A673 (cell line): ENCODE results near the gene FKBP5. TPM values are rescaled to one million over a fixed set of nuclear protein-coding genes. Genes with fewer than 3 reads are reported as not detected.

Experiments used
- BruUV-seq: library from RNA; stranded (reverse); fragments of 400-500 nt; replicated peaks from 2 replicates; lab custom pipeline; 2021; lab: Mats Ljungman, UMichigan
- CTCF ChIA-PET: fragments of 300-600 bp; sonication (Branson Sonifier 250); formaldehyde crosslinking; loops from one replicate; lab custom pipeline; 2022; ENCODE audit warnings: antibody characterized with exemption; lab: Charles Lee
- POLR2A ChIA-PET: fragments of 300-600 bp; sonication (Branson Sonifier 250); formaldehyde crosslinking; loops from one replicate; lab custom pipeline; 2022; ENCODE audit warnings: antibody characterized with exemption; ENCODE audit not compliant: low non-redundant PET; lab: Charles Lee
- DNase-seq: peaks from one replicate; pipeline ENCODE4 v3.0.0-alpha.2; 2015; ENCODE audit warnings: low spot score
- H3K27ac ChIP-seq: fragments of 200-600 bp; sonication (generic); 2 replicates; pipeline ENCODE4 v1.5.1; 2016; ENCODE audit warnings: mixed run types, low read depth, mild to moderate bottlenecking, mixed read lengths, antibody characterized with exemption, low read length; ENCODE audit not compliant: poor library complexity, severe bottlenecking
- H3K27me3 ChIP-seq: fragments of 200-600 bp; sonication (generic); replicated peaks from 2 replicates; pipeline ENCODE4 v1.6.1; 2017; ENCODE audit warnings: mixed run types, low read depth, mild to moderate bottlenecking, mixed read lengths, antibody characterized with exemption, low read length; ENCODE audit not compliant: insufficient read depth, poor library complexity
- H3K36me3 ChIP-seq: fragments of 200-600 bp; sonication (generic); 2 replicates; pipeline ENCODE4 v1.6.1; 2016; ENCODE audit warnings: mixed run types, mild to moderate bottlenecking, mixed read lengths, antibody characterized with exemption, low read length; ENCODE audit not compliant: insufficient read depth, poor library complexity, severe bottlenecking
- H3K4me1 ChIP-seq: fragments of 200-600 bp; sonication (generic); 2 replicates; pipeline ENCODE4 v1.6.1; 2017; ENCODE audit warnings: mixed run types, mild to moderate bottlenecking, mixed read lengths, antibody characterized with exemption, low read length; ENCODE audit not compliant: insufficient read depth, poor library complexity, severe bottlenecking
- H3K4me3 ChIP-seq: fragments of 200-600 bp; sonication (generic); 2 replicates; pipeline ENCODE4 v1.5.1; 2016; ENCODE audit warnings: low read depth, mixed run types, mild to moderate bottlenecking, mixed read lengths, low read length; ENCODE audit not compliant: poor library complexity, severe bottlenecking
- H3K9me3 ChIP-seq: fragments of 200-600 bp; sonication (generic); 2 replicates; pipeline ENCODE4 v1.6.1; 2016; ENCODE audit warnings: mixed run types, low read depth, mild to moderate bottlenecking, mixed read lengths, antibody characterized with exemption, low read length; ENCODE audit not compliant: poor library complexity, severe bottlenecking
- CTCF ChIP-seq: fragments of 300-800, 200-600 bp; sonication (generic); conservative IDR thresholded peaks from 2 replicates; pipeline ENCODE4 v1.5.1; 2017; ENCODE audit warnings: low read depth, mild to moderate bottlenecking, antibody characterized with exemption, low read length, moderate library complexity, mixed read lengths
- EZH2 ChIP-seq: fragments of 200-600 bp; sonication (generic); IDR thresholded peaks from 2 replicates; pipeline ENCODE4 v1.6.1; 2017; ENCODE audit warnings: borderline replicate concordance, low read depth, mild to moderate bottlenecking, mixed read lengths, antibody characterized with exemption, low read length; ENCODE audit not compliant: poor library complexity, severe bottlenecking
- intact Hi-C: fragments of 100-400 bp; cut with micrococcal nuclease; formaldehyde crosslinking; loops from one replicate; pipeline ENCODE4 v1.10.0; 2022; ENCODE audit not compliant: unreplicated experiment
- total RNA-seq: library from RNA; stranded (reverse); gene quantifications from 2 replicates; pipeline ENCODE4 v1.2.3, GENCODE V29; 2021

FKBP5 gene
- total RNA-seq, 1 experiment from 2014 or later: 20.4 TPM

GRCh38 chr6:35683267-35683666, 5.4 kb downstream of the FKBP5 start:
- intact Hi-C loops: no loop called here
- POLR2A ChIA-PET: interaction anchor here (0.7 kb wide), 1 partner anchor 45 kb away, joined by 9 read pairs; no protein-coding TSS in a partner anchor
- H3K27ac ChIP-seq: no peak overlapping the region
- no peaks in the 10 kb centered on the region for H3K36me3 ChIP-seq
- H3K4me1 ChIP-seq: peaks cover 14% of the 10 kb centered on the region
- no peak overlapping the region for H3K4me3 ChIP-seq
- no TSS peak for BruUV-seq
- H3K27me3 ChIP-seq: no peaks in the 10 kb centered on the region
- no peak for DNase-seq
- TF ChIP-seq EZH2: no peak
- TF ChIP-seq CTCF: no peak
- CTCF ChIA-PET: interaction anchor here (0.6 to 0.7 kb wide), 2 partner anchors 9 to 87 kb away, joined by 4 to 5 read pairs; no protein-coding TSS in a partner anchor
- H3K9me3 ChIP-seq: no peaks in the 10 kb centered on the region

GRCh38 chr6:35681298-35681697, 7.4 kb downstream of the FKBP5 start:
- POLR2A ChIA-PET: no interaction called here
- Histone ChIP-seq H3K9me3 (no peaks in the 10 kb centered on the region), H3K4me1 (peaks cover 20% of the 10 kb centered on the region), H3K4me3 (no peak overlapping the region), H3K27me3 (no peaks in the 10 kb centered on the region), H3K36me3 (no peaks in the 10 kb centered on the region), H3K27ac (no peak overlapping the region)
- no TSS peak for BruUV-seq
- intact Hi-C loops: no loop called here
- TF ChIP-seq EZH2 (no peak), CTCF (no peak)
- no peak for DNase-seq
- CTCF ChIA-PET: no interaction called here

GRCh38 chr6:35679399-35679798, 9.3 kb downstream of the FKBP5 start:
- BruUV-seq: no TSS peak
- no peaks in the 10 kb centered on the region for H3K27me3 ChIP-seq
- no peaks in the 10 kb centered on the region for H3K9me3 ChIP-seq
- CTCF ChIA-PET: no interaction called here
- POLR2A ChIA-PET: no interaction called here
- TF ChIP-seq EZH2 (no peak), CTCF (no peak)
- H3K4me1 ChIP-seq: peaks cover 31% of the 10 kb centered on the region
- intact Hi-C loops: no loop called here
- DNase-seq: no peak
- H3K36me3 ChIP-seq: no peaks in the 10 kb centered on the region
- no peak overlapping the region for H3K27ac ChIP-seq
- H3K4me3 ChIP-seq: no peak overlapping the region
